Psoas muscle (tissue), 8 donors: ENCODE data around the gene LCLAT1. TPM values are rescaled to one million over a fixed set of nuclear protein-coding genes. Genes with fewer than 3 reads are reported as not detected.
A peak's percentile ranks its signal among the peaks of the same experiment; 100 is the strongest.

Source experiments
- ATAC-seq, 4 donors: fragments of 200-7000 bp; cut with Tn5 transposase; one replicate each; pipeline ENCODE4 v1.9.1; 2020; ENCODE audit warnings: moderate library complexity in 3 of 4, mild to moderate bottlenecking in 2 of 4
- DNase-seq, 2 donors: peaks; one replicate each; pipeline ENCODE4 v3.0.0-alpha.2; 2020
- H3K27ac ChIP-seq: fragments of 200-600 bp; one replicate; pipeline ENCODE4 v1.8.0; 2022
- H3K27me3 ChIP-seq, 3 donors: fragments of 200-600 bp in 1 of 3; one replicate each; pipeline versions ENCODE4 v1.6.1 to v1.8.0; 2013 to 2022; ENCODE audit warnings: low read length in 2 of 3, mild to moderate bottlenecking in 2 of 3, moderate library complexity in 1 of 3; ENCODE audit not compliant: insufficient read depth in 3 of 3
- H3K36me3 ChIP-seq, 2 donors: fragments of 200-600 bp in 1 of 2; one replicate each; pipeline versions ENCODE4 v1.6.1 to v1.8.0; 2013 to 2022; ENCODE audit warnings: low read depth in 1 of 2, mild to moderate bottlenecking in 1 of 2, moderate library complexity in 1 of 2; ENCODE audit not compliant: insufficient read depth in 1 of 2
- H3K4me1 ChIP-seq: fragments of 200-600 bp; one replicate; pipeline ENCODE4 v1.8.0; 2022
- H3K4me3 ChIP-seq: fragments of 200-600 bp; one replicate; pipeline ENCODE4 v1.8.0; 2022; ENCODE audit warnings: mild to moderate bottlenecking
- H3K9me3 ChIP-seq: fragments of 200-600 bp; one replicate; pipeline ENCODE4 v1.8.0; 2022
- CTCF ChIP-seq: fragments of 200-600 bp; IDR thresholded peaks from one replicate; pipeline ENCODE4 v1.8.0; 2022; ENCODE audit warnings: antibody characterized with exemption
- WGBS, 3 donors: extraction: QIAGEN DNeasy Blood & Tissue Kit; methylation state at CpG; one replicate each; pipeline versions ENCODE4 v1.1.6 to v1.1.7; 2013; 5-methylcytosine and 5-hydroxymethylcytosine counted together
- intact Hi-C, 2 donors: fragments of 100-400 bp; cut with DNase I; formaldehyde crosslinking; loops; one replicate each; pipeline versions ENCODE4 v1.11.0 to v1.14.2; 2022
- polyA plus RNA-seq, 3 donors: library from polyadenylated mRNA; stranded (reverse); fragments of 200-250 nt; gene quantifications; one replicate each; pipeline ENCODE4 v1.2.3, GENCODE V29; 2013
- total RNA-seq, 4 donors: library from RNA; stranded (reverse); fragmentation: NEBNext Ultra II Directional in 2 of 4; extraction: Animal tissue kit (Norgen Biotek cat#: 25700) in 2 of 4; gene quantifications; one replicate each; pipeline versions ENCODE4 v1.2.1 to v1.2.4, GENCODE V29; 2021 to 2023
- donor health status: healthy with polysubstance abuse.
- donor health status: DM: no; HTN: no; CAD: no; lungs with moderate emphysema.
- donor health status: Bipolar disorder and iron deficiency.
- donor health status: healthy.
- donor health status: DM: yes; HTN: yes; CAD: no.
- donor health status: DM: no; HTN: no; CAD: no.
- donor health status: DM: no; HTN: no; CAD: no.
- donor health status: DM: yes; HTN: yes; CAD: no.

The LCLAT1 gene
- total and polyA plus RNA-seq, 7 donors: 4.2 to 18.8 (median 6.0) TPM

GRCh38 chr2:30484145-30484544, 37.1 kb downstream of the LCLAT1 start:
- Histone ChIP-seq H3K4me3 (no peak overlapping the region), H3K27me3 (no peaks in the 10 kb centered on the region), H3K4me1 (peaks cover 28% of the 10 kb centered on the region), H3K36me3 (no peaks in the 10 kb centered on the region), H3K9me3 (no peaks in the 10 kb centered on the region), H3K27ac (no peak overlapping the region)
- no peak for TF ChIP-seq CTCF
- DNase-seq: no peak
- 85 to 89% (median 88%) methylated on average over 3 of the region's 3 CpGs for WGBS, 3 donors
- intact Hi-C loops: no loop called here
- no peak for ATAC-seq

- intact Hi-C loops: no loop called here
- no peak overlapping the region for H3K27ac ChIP-seq
- TF ChIP-seq CTCF: no peak
- peaks cover 28% of the 10 kb centered on the region for H3K4me1 ChIP-seq
- 84 to 88% (median 87%) methylated on average over 4 of the region's 4 CpGs for whole genome bisulfite sequencing, 3 donors
- H3K4me3 ChIP-seq: no peak overlapping the region
- H3K27me3 ChIP-seq: no peaks in the 10 kb centered on the region
- no peak for DNase-seq
- no peaks in the 10 kb centered on the region for H3K9me3 ChIP-seq
- H3K36me3 ChIP-seq: no peaks in the 10 kb centered on the region
- ATAC-seq: no peak
Measured at GRCh38 chr2:30484995-30485394, 37.9 kb downstream of the LCLAT1 start.

GRCh38 chr2:30486655-30487054, 39.6 kb downstream of the LCLAT1 start:
- Histone ChIP-seq H3K27me3 (no peaks in the 10 kb centered on the region), H3K9me3 (no peaks in the 10 kb centered on the region), H3K27ac (no peak overlapping the region), H3K4me1 (peaks cover 31% of the 10 kb centered on the region), H3K4me3 (no peak overlapping the region), H3K36me3 (no peaks in the 10 kb centered on the region)
- no peak for TF ChIP-seq CTCF
- intact Hi-C loops: no loop called here
- ATAC-seq (no peak), DNase-seq (no peak)

GRCh38 chr2:30487603-30488002, 40.6 kb downstream of the LCLAT1 start:
- DNase-seq (no peak), ATAC-seq (peak in 3 of 4 donors; percentile 73 to 80 (median 76))
- H3K27ac ChIP-seq: no peak overlapping the region
- TF ChIP-seq CTCF: no peak
- no peaks in the 10 kb centered on the region for H3K27me3 ChIP-seq
- no peaks in the 10 kb centered on the region for H3K36me3 ChIP-seq
- H3K9me3 ChIP-seq: no peaks in the 10 kb centered on the region
- peaks cover 31% of the 10 kb centered on the region for H3K4me1 ChIP-seq
- H3K4me3 ChIP-seq: no peak overlapping the region
- intact Hi-C loops: no loop called here

GRCh38 chr2:30488012-30488659, 41.1 kb downstream of the LCLAT1 start:
- DNase-seq (no peak), ATAC-seq (no peak)
- Histone ChIP-seq H3K4me1 (peaks cover 35% of the 10 kb centered on the region), H3K4me3 (no peak overlapping the region), H3K27ac (no peak overlapping the region), H3K36me3 (no peaks in the 10 kb centered on the region), H3K9me3 (no peaks in the 10 kb centered on the region), H3K27me3 (no peaks in the 10 kb centered on the region)
- TF ChIP-seq CTCF: no peak
- intact Hi-C loops: no loop called here
- WGBS, 3 donors: 85 to 98% (median 90%) methylated on average over 1 of the region's 1 CpG
